Esophagus muscularis mucosa (tissue), 4 donors: ENCODE results near the gene SEL1L3. TPM values are rescaled to one million over a fixed set of nuclear protein-coding genes. Genes with fewer than 3 reads are reported as not detected.

Source experiments
- DNase-seq: peaks from one replicate; pipeline ENCODE4 v3.0.0-alpha.2; 2017; ENCODE audit errors: extremely low spot score
- H3K27ac ChIP-seq, 4 donors: fragments of 200-600 bp; sonication (generic); replicated peaks in 1 of 4; 1 replicate in 3 of 4; 2 replicates in 1 of 4; pipeline ENCODE4 v1.5.1; 2016 to 2019; ENCODE audit warnings: mild to moderate bottlenecking in 1 of 4
- H3K27me3 ChIP-seq, 4 donors: fragments of 200-600 bp; sonication (generic); one replicate each; pipeline versions ENCODE4 v1.5.1 to v1.6.0; 2016 to 2019
- H3K36me3 ChIP-seq, 4 donors: fragments of 200-600 bp; sonication (generic); one replicate each; pipeline ENCODE4 v1.5.1; 2016 to 2019
- H3K4me1 ChIP-seq, 4 donors: fragments of 200-600 bp; sonication (generic); one replicate each; pipeline ENCODE4 v1.5.1; 2016 to 2019
- H3K4me3 ChIP-seq, 4 donors: fragments of 200-600 bp; sonication (generic); 1 replicate in 2 of 4; 2 replicates in 2 of 4; pipeline ENCODE4 v1.5.1; 2016 to 2019; ENCODE audit warnings: mild to moderate bottlenecking in 4 of 4, moderate library complexity in 1 of 4
- H3K9me3 ChIP-seq, 4 donors: fragments of 200-600 bp; sonication (generic); 1 replicate in 3 of 4; 2 replicates in 1 of 4; pipeline ENCODE4 v1.5.1; 2016 to 2019
- CTCF ChIP-seq, 3 experiments: fragments of 200-600 bp in 2 of 3; fragments of 450-650 bp in 1 of 3; sonication (generic) in 2 of 3; IDR thresholded peaks; one replicate each; pipeline ENCODE4 v1.5.1; 2017 to 2019; ENCODE audit warnings: antibody characterized with exemption in 3 of 3, mild to moderate bottlenecking in 2 of 3, moderate library complexity in 1 of 3
- EP300 ChIP-seq: sonication (generic); formaldehyde crosslinking; IDR thresholded peaks from one replicate; pipeline ENCODE4 v1.6.1; 2017; ENCODE audit warnings: antibody characterized with exemption
- POLR2A ChIP-seq: fragments of 450-650 bp; IDR thresholded peaks from one replicate; pipeline ENCODE4 v1.6.1; 2017; ENCODE audit warnings: antibody characterized with exemption, moderate library complexity, mild to moderate bottlenecking, low read depth
- POLR2AphosphoS5 ChIP-seq, 2 donors: sonication (generic); formaldehyde crosslinking; IDR thresholded peaks; one replicate each; pipeline ENCODE4 v1.6.1; 2017; ENCODE audit warnings: antibody characterized with exemption in 2 of 2
- WGBS: methylation state at CpG from one replicate; pipeline ENCODE4 v1.1.5; 2018; 5-methylcytosine and 5-hydroxymethylcytosine counted together
- intact Hi-C: fragments of 100-400 bp; cut with DNase I; formaldehyde crosslinking; loops from one replicate; pipeline ENCODE4 v1.15.1; 2023
- total RNA-seq, 4 donors: library from RNA; depleted of rRNA; stranded (reverse); fragments of >200 nt; gene quantifications; one replicate each; pipeline versions ENCODE4 v1.1.0 to v1.2.1, GENCODE V29; 2016

Gene SEL1L3
- total RNA-seq, 4 donors from 2014 or later: 3.3 to 11.7 (median 5.7) TPM

- Histone ChIP-seq H3K4me1 (no peaks in the 10 kb centered on the region), H3K9me3 (no peaks in the 10 kb centered on the region), H3K4me3 (no peak overlapping the region), H3K27ac (no peak overlapping the region), H3K36me3 (no peaks in the 10 kb centered on the region), H3K27me3 (no peaks in the 10 kb centered on the region)
- intact Hi-C loops: no loop called here
- no peak for TF ChIP-seq POLR2A
- no peak for TF ChIP-seq POLR2AphosphoS5 (IDR thresholded peaks at IDR 0.05)
- no peak for TF ChIP-seq CTCF (IDR thresholded peaks at IDR 0.05)
- TF ChIP-seq EP300: no peak
- WGBS: 94% methylated on average over 2 of the region's 2 CpGs
- no peak for DNase-seq
Observed at GRCh38 chr4:25712611-25713010, 150.2 kb downstream of the SEL1L3 start.

GRCh38 chr4:25710637-25711036 is 152.2 kb downstream of the SEL1L3 start:
- Histone ChIP-seq H3K27ac (no peak overlapping the region), H3K9me3 (no peaks in the 10 kb centered on the region), H3K4me1 (no peaks in the 10 kb centered on the region), H3K36me3 (no peaks in the 10 kb centered on the region), H3K27me3 (no peaks in the 10 kb centered on the region), H3K4me3 (no peak overlapping the region)
- TF ChIP-seq CTCF (IDR thresholded peaks at IDR 0.05) (no peak), POLR2AphosphoS5 (IDR thresholded peaks at IDR 0.05) (no peak), POLR2A (no peak), EP300 (no peak)
- intact Hi-C loops: no loop called here
- DNase-seq: no peak
- WGBS: 77% methylated on average over 3 of the region's 3 CpGs

- no peaks in the 10 kb centered on the region for H3K27me3 ChIP-seq
- H3K4me3 ChIP-seq: no peak overlapping the region
- no peaks in the 10 kb centered on the region for H3K4me1 ChIP-seq
- WGBS: 67% methylated on average over 2 of the region's 2 CpGs
- no peak for TF ChIP-seq EP300
- no peak for TF ChIP-seq POLR2AphosphoS5 (IDR thresholded peaks at IDR 0.05)
- TF ChIP-seq POLR2A: no peak
- no peak for TF ChIP-seq CTCF (IDR thresholded peaks at IDR 0.05)
- H3K36me3 ChIP-seq: no peaks in the 10 kb centered on the region
- intact Hi-C loops: no loop called here
- H3K9me3 ChIP-seq: no peaks in the 10 kb centered on the region
- H3K27ac ChIP-seq: no peak overlapping the region
- no peak for DNase-seq
Observed at GRCh38 chr4:25704516-25704915, 158.3 kb downstream of the SEL1L3 start.

- intact Hi-C loops: no loop called here
- Histone ChIP-seq H3K4me1 (no peaks in the 10 kb centered on the region), H3K4me3 (no peak overlapping the region), H3K27me3 (no peaks in the 10 kb centered on the region), H3K27ac (no peak overlapping the region), H3K9me3 (no peaks in the 10 kb centered on the region), H3K36me3 (no peaks in the 10 kb centered on the region)
- no peak for DNase-seq
- no peak for TF ChIP-seq EP300
- no peak for TF ChIP-seq CTCF (IDR thresholded peaks at IDR 0.05)
- no peak for TF ChIP-seq POLR2AphosphoS5 (IDR thresholded peaks at IDR 0.05)
- no peak for TF ChIP-seq POLR2A
- WGBS: 89% methylated on average over 3 of the region's 3 CpGs
Observed at GRCh38 chr4:25703731-25704388, 158.9 kb downstream of the SEL1L3 start.

GRCh38 chr4:25702848-25703247 is 159.9 kb downstream of the SEL1L3 start:
- H3K27me3 ChIP-seq: no peaks in the 10 kb centered on the region
- no peaks in the 10 kb centered on the region for H3K4me1 ChIP-seq
- TF ChIP-seq POLR2A (no peak), CTCF (IDR thresholded peaks at IDR 0.05) (no peak), POLR2AphosphoS5 (IDR thresholded peaks at IDR 0.05) (no peak), EP300 (no peak)
- H3K4me3 ChIP-seq: no peak overlapping the region
- H3K27ac ChIP-seq: no peak overlapping the region
- WGBS: 48% methylated on average over 5 of the region's 5 CpGs
- H3K36me3 ChIP-seq: no peaks in the 10 kb centered on the region
- no peaks in the 10 kb centered on the region for H3K9me3 ChIP-seq
- intact Hi-C loops: no loop called here
- no peak for DNase-seq
